Middle frontal gyrus (tissue), 1 donor: ENCODE measurements around the gene PLA2G2C.

Experiments
- DNase-seq: peaks from one replicate; pipeline ENCODE4 v3.0.0-alpha.2; 2015; ENCODE audit warnings: low spot score; ENCODE audit errors: extremely low spot score

PLA2G2C gene

GRCh38 chr1:20209471-20209870 lies 23.2 kb upstream of the PLA2G2C start:
- DNase-seq = no peak

- no peak for DNase-seq
Measured at GRCh38 chr1:20207546-20207945, 21.2 kb upstream of the PLA2G2C start.

GRCh38 chr1:20202166-20202565 lies 15.8 kb upstream of the PLA2G2C start:
- DNase-seq = no peak

- no peak for DNase-seq
Measured at GRCh38 chr1:20200966-20201365, 14.6 kb upstream of the PLA2G2C start.

- DNase-seq = no peak
Measured at GRCh38 chr1:20199840-20200239, 13.5 kb upstream of the PLA2G2C start.

GRCh38 chr1:20199403-20199802 lies 13.1 kb upstream of the PLA2G2C start:
- DNase-seq = no peak

GRCh38 chr1:20198918-20199317 lies 12.6 kb upstream of the PLA2G2C start:
- no peak for DNase-seq

GRCh38 chr1:20198296-20198695 lies 12.0 kb upstream of the PLA2G2C start:
- no peak for DNase-seq

GRCh38 chr1:20197329-20197791 lies 11.0 kb upstream of the PLA2G2C start:
- no peak for DNase-seq

GRCh38 chr1:20195462-20195780 lies 9.1 kb upstream of the PLA2G2C start:
- no peak for DNase-seq

- no peak for DNase-seq
Measured at GRCh38 chr1:20194757-20195461, 8.6 kb upstream of the PLA2G2C start.

GRCh38 chr1:20194224-20194623 lies 7.9 kb upstream of the PLA2G2C start:
- DNase-seq = no peak

- DNase-seq = no peak
Measured at GRCh38 chr1:20192871-20193411, 6.6 kb upstream of the PLA2G2C start.

GRCh38 chr1:20192364-20192763 lies 6.0 kb upstream of the PLA2G2C start:
- DNase-seq = no peak

GRCh38 chr1:20191266-20191825 lies 5.0 kb upstream of the PLA2G2C start:
- DNase-seq = no peak

- no peak for DNase-seq
Measured at GRCh38 chr1:20190256-20191160, 4.2 kb upstream of the PLA2G2C start.

GRCh38 chr1:20189664-20190063 lies 3.3 kb upstream of the PLA2G2C start:
- no peak for DNase-seq

GRCh38 chr1:20188455-20188817 lies 2.1 kb upstream of the PLA2G2C start:
- DNase-seq = no peak

GRCh38 chr1:20187813-20188454 lies 1.6 kb upstream of the PLA2G2C start:
- no peak for DNase-seq

GRCh38 chr1:20187103-20187812 lies 940 bp upstream of the PLA2G2C start:
- no peak for DNase-seq
